Ectodermal cell (in vitro differentiated cells): ENCODE results near the gene ZCWPW1.
"Not testable (repeated sequence)": the region's sequence is repeated elsewhere in the genome, so short reads cannot be mapped to it uniquely, and the experiment has no call there.

Experiments
- H3K27ac ChIP-seq: 2 replicates; pipeline ENCODE4 v1.7.0; 2013; ENCODE audit warnings: mild to moderate bottlenecking, low read depth, low read length; ENCODE audit not compliant: insufficient read depth, poor library complexity, severe bottlenecking
- H3K27me3 ChIP-seq: 2 replicates; pipeline ENCODE4 v1.7.0; 2013; ENCODE audit warnings: mild to moderate bottlenecking, low read length; ENCODE audit not compliant: insufficient read depth, control insufficient read depth, poor library complexity, severe bottlenecking
- H3K36me3 ChIP-seq: one replicate; pipeline ENCODE4 v1.7.0; 2013; ENCODE audit warnings: low read length; ENCODE audit not compliant: control insufficient read depth, insufficient read depth
- H3K4me1 ChIP-seq: one replicate; pipeline ENCODE4 v1.7.0; 2013; ENCODE audit warnings: low read length; ENCODE audit not compliant: control insufficient read depth, insufficient read depth
- H3K4me3 ChIP-seq: 2 replicates; pipeline ENCODE4 v1.7.0; 2013; ENCODE audit warnings: low read depth, low read length, control low read depth; ENCODE audit not compliant: insufficient read depth
- H3K9me3 ChIP-seq: 2 replicates; pipeline ENCODE4 v1.7.0; 2013; ENCODE audit warnings: mild to moderate bottlenecking, low read length, moderate library complexity; ENCODE audit not compliant: control insufficient read depth
- WGBS, 2 experiments: methylation state at CpG; one replicate each; pipeline ENCODE4 v1.1.7; 2013; ENCODE audit warnings: missing lambda C conversion rate in 2 of 2; 5-methylcytosine and 5-hydroxymethylcytosine counted together

The ZCWPW1 gene

DNA sequence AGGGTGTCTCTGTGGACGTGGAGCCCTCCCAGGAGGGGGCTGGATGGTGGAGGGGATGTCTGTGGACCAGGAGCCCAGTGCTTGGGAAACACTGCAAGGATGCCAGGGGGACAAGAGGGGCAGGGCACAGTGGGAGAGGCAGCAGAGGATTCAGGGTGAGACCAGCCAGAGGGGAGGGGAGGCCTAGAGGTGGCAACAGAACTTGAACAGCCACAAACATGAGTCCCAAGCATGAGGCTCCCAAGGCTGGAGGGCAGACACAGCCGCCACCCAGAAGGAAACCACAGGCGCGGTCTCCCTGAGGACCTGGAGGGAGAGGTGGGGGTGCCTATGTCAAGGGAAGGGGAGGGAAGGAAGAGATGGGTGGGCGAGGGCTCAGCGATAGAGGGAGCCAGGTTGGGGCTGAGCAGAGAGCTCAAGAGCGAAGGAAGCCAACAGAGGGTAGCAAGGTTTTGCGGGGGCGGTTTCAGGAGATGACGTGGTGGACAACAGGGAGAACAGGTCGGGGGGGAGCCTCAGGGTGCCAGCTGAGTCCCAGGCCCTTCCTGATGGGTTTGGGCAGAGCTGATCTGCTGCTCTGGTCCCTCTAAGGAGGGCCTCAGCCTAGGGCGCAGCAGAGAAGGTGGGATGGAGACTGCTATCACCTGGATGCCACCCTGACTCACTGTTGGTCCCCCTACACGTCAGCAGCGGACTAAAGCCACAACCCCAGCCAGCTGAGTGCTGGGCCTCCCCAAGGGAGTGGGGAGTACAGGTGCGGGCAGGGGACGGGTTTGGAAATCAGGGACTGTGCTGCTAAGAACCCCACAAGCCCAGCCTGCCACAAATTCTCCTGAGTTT, 61.9 kb downstream of the ZCWPW1 start:
- Histone ChIP-seq H3K4me3 (no peak overlapping the region), H3K4me1 (peaks cover 7% of the 10 kb centered on the region), H3K27me3 (no peaks in the 10 kb centered on the region), H3K9me3 (no peaks in the 10 kb centered on the region), H3K36me3 (peaks cover 16% of the 10 kb centered on the region), H3K27ac (no peak overlapping the region)
- 93 to 95% methylated on average over 16 of the region's 16 CpGs for WGBS, 2 experiments

DNA sequence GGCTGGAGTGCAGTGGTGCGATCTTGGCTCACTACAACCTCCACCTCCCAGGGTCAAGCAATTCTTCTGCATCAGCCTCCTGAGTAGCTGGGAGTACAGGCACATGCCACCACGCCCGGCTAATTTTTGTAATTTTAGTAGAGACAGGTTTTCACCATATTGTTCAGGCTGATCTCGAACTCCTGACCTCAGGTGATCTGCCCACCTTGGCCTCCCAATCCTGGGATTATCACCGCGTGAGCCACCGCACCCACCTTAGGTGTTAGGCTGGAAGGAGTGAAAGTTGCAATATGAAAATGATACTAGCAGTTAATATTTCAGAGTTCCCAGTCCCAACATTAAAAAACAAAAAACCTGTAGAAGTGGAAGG, 62.5 kb downstream of the ZCWPW1 start:
- not testable (repeated sequence) for H3K9me3 ChIP-seq, H3K27ac ChIP-seq, H3K4me3 ChIP-seq, H3K4me1 ChIP-seq, H3K27me3 ChIP-seq
- 89 to 91% methylated on average over 7 of the region's 7 CpGs for WGBS, 2 experiments
- H3K36me3 ChIP-seq: peaks cover 23% of the 10 kb centered on the region

GRCh38 chr7:100364480-100364879, 64.0 kb downstream of the ZCWPW1 start:
- Histone ChIP-seq H3K9me3 (no peaks in the 10 kb centered on the region), H3K36me3 (peaks cover 36% of the 10 kb centered on the region), H3K4me1 (no peaks in the 10 kb centered on the region), H3K4me3 (no peak overlapping the region), H3K27ac (no peak overlapping the region), H3K27me3 (no peaks in the 10 kb centered on the region)
- WGBS, 2 experiments: 97 to 99% methylated on average over 6 of the region's 6 CpGs

DNA sequence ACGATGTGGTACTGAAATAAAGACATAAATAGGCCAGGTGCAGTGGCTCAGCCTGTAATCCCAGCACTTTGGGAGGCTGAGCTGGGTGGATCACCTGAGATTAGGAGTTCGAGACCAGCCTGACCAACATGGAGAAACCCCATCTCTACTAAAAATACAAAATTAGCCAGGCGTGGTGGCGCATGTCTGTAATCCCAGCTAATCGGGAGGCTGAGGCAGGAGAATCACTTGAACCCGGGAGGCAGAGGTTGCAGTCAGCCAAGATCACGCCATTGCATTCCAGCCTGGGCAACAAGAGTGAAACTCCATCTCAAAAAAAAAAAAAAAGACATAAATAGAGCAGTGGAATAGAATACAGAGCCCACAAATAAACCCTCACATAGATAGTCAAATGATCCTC, 64.7 kb downstream of the ZCWPW1 start:
- H3K4me1 ChIP-seq, H3K4me3 ChIP-seq, H3K27ac ChIP-seq, H3K27me3 ChIP-seq, H3K9me3 ChIP-seq: not testable (repeated sequence)
- peaks cover 43% of the 10 kb centered on the region for H3K36me3 ChIP-seq
- 95 to 96% methylated on average over 7 of the region's 7 CpGs for WGBS, 2 experiments

GRCh38 chr7:100363098-100363497, 65.4 kb downstream of the ZCWPW1 start:
- H3K27me3 ChIP-seq: no peaks in the 10 kb centered on the region
- no peaks in the 10 kb centered on the region for H3K9me3 ChIP-seq
- H3K4me1 ChIP-seq: no peaks in the 10 kb centered on the region
- H3K36me3 ChIP-seq: peaks cover 46% of the 10 kb centered on the region
- H3K27ac ChIP-seq: no peak overlapping the region
- H3K4me3 ChIP-seq: no peak overlapping the region

DNA sequence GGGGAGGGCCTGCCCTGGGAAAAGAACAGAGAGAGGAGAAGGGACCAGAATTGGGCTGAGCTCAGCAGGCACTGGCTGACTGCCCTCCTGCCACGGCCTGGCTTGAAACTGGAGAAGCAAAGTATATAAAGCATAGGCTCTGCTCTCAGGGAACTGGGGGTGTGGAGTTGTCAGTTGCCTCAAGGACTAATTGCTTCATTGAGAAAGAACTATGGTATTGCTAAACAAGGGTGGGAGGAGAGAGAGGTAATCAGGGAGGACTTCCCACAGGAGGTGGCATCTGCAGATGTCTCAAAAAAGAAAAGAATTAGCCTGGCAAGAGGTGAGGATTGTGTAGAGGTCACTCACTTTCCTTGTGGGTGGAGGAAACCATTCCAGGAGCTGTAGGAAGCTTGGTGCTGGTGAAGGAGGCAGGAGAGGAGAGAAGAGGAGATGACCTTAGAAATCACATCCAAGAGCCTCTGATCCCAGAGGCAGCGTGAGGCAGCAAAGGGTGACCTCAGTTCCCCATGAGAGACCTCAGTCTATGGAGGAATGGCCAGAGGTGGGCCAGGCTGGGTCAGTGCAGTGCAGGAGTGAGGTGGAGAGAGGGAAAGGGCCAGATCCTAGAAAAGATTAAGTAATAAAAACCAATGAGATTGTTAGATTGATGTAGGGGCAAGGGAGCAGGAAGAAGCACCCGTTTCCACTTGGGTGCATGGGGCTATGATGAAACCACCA, 68.2 kb downstream of the ZCWPW1 start:
- Histone ChIP-seq H3K27ac (no peak overlapping the region), H3K4me1 (no peaks in the 10 kb centered on the region), H3K27me3 (no peaks in the 10 kb centered on the region), H3K4me3 (no peak overlapping the region), H3K9me3 (no peaks in the 10 kb centered on the region), H3K36me3 (peaks cover 59% of the 10 kb centered on the region)
- WGBS, 2 experiments: 95% methylated on average over 3 of the region's 3 CpGs

- WGBS, 2 experiments: 94 to 97% methylated on average over 8 of the region's 8 CpGs
- H3K27me3 ChIP-seq: no peaks in the 10 kb centered on the region
- H3K4me1 ChIP-seq: peaks cover 3% of the 10 kb centered on the region
- peaks cover 73% of the 10 kb centered on the region for H3K36me3 ChIP-seq
- no peaks in the 10 kb centered on the region for H3K9me3 ChIP-seq
- H3K4me3 ChIP-seq: no peak overlapping the region
- H3K27ac ChIP-seq: no peak overlapping the region
These were observed 69.7 kb downstream of the ZCWPW1 start for GRCh38 chr7:100358857-100359212.

DNA sequence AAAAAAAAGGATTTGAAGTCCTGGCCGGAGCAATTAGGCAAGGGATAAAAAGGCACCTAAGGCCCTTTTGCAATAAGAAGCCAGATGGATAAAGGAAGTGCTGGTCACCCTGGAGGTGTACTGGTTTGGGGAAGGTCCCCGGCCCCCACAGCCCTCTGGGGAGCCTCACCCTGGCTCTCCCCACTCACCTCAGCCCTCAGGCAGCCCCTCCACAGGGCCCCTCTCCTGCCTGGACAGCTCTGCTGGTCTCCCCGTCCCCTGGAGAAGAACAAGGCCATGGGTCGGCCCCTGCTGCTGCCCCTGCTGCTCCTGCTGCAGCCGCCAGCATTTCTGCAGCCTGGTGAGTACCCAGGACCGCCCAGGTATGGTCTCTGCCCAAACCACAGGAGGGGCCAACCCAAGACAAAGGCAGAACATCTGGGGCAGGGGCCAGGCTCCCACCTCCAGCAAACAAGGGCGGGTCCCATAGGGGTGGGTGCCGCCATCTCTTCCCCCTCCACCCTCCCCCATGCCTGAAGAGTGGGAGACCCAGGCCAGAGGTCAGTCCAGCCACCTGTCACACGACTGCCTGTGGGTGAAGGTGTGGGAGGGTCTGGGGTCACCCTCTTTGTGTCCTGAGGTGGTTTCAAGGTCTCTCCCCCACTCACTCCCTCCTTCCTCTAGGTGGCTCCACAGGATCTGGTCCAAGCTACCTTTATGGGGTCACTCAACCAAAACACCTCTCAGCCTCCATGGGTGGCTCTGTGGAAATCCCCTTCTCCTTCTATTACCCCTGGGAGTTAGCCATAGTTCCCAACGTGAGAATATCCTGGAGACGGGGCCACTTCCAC, 70.3 kb downstream of the ZCWPW1 start, which contains the start of gene PILRB:
Gene PILRB, plus strand, starts transcription at position 91 of the 830 bp plus-strand sequence. Its CDS starts 186 bp downstream, at position 277.
- peaks cover 77% of the 10 kb centered on the region for H3K36me3 ChIP-seq
- H3K4me3 ChIP-seq: no peak within 1 kb of the TSS
- 89% methylated on average over 9 to 10 of the region's 11 CpGs for WGBS, 2 experiments
- H3K4me1 ChIP-seq: peaks cover 3% of the 10 kb centered on the region
- no peaks in the 10 kb centered on the region for H3K27me3 ChIP-seq
- no peak within 1 kb of the TSS for H3K27ac ChIP-seq
- no peaks in the 10 kb centered on the region for H3K9me3 ChIP-seq

DNA sequence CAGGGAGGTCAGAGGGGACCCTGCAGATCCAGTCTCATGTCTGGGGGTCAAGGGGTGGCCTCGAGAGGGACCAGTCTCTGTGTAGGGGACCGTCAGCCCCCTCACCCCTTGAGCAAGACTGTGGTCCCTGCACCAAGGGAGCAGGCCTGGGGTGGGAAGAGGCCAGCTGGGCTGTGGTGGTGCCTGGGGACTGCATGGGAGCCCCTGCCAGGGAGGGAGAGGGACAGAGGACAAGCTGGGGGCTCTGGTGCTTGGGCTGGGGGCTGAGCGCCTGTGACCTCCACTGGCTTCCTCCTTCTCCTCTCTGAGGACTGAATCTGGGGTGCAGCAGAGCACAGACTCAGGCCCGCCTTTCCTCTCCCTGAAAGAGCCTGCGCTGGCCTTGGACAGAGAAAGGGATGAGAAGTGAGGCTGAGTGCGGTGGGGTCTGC, 71.4 kb downstream of the ZCWPW1 start:
- no peaks in the 10 kb centered on the region for H3K9me3 ChIP-seq
- H3K4me1 ChIP-seq: peaks cover 3% of the 10 kb centered on the region
- no peak overlapping the region for H3K27ac ChIP-seq
- H3K36me3 ChIP-seq: peaks cover 67% of the 10 kb centered on the region
- 95 to 96% methylated on average over 6 of the region's 6 CpGs for WGBS, 2 experiments
- no peak overlapping the region for H3K4me3 ChIP-seq
- H3K27me3 ChIP-seq: no peaks in the 10 kb centered on the region
